ENCODE measurements around the gene LGALS12. TPM values are rescaled to one million over a fixed set of nuclear protein-coding genes. Genes with fewer than 3 reads are reported as not detected.

The LGALS12 gene
- total RNA-seq, 1 donor from 2014 or later = not detected

DNA sequence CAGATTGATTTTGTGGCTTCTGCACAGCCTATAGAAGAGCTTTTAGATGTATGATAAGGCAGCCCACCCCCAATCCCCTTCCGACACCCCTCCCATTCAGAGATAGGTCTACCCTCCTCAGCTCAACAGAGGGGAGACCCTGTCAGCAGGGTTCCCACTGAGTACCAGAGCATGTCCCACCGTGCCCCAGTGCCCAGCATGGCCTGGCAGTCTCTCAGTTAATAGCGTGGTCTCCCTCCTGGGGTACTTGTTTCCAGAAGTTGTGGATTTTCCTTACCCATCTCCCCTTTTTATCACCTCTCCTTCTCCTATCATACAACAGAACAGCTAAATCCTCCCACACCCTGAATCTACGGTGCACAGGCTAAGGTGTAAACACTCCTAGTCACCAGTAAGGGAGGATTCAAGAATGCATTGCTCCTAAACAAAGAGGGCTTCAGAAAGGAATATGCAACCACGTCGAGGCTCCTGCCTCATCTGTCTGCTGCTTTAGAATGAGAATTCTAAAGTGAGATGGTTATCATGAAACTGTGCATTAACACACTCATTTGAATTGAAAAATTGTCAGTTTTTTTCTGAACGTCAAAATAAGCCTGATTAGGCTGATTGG lies 50.6 kb downstream of the LGALS12 start:
- TF ChIP-seq, protein P1, sequence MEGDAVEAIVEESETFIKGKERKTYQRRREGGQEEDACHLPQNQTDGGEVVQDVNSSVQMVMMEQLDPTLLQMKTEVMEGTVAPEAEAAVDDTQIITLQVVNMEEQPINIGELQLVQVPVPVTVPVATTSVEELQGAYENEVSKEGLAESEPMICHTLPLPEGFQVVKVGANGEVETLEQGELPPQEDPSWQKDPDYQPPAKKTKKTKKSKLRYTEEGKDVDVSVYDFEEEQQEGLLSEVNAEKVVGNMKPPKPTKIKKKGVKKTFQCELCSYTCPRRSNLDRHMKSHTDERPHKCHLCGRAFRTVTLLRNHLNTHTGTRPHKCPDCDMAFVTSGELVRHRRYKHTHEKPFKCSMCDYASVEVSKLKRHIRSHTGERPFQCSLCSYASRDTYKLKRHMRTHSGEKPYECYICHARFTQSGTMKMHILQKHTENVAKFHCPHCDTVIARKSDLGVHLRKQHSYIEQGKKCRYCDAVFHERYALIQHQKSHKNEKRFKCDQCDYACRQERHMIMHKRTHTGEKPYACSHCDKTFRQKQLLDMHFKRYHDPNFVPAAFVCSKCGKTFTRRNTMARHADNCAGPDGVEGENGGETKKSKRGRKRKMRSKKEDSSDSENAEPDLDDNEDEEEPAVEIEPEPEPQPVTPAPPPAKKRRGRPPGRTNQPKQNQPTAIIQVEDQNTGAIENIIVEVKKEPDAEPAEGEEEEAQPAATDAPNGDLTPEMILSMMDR (IDR thresholded peaks at IDR 0.05; ENCODE audit: partially characterized antibody, unreplicated experiment) = no peak
- H3K4me1 Mint-ChIP-seq (ENCODE audit: low read depth, unreplicated experiment) = peaks cover 3% of the 10 kb centered on the region
- no peak for DNase-seq
- no peak overlapping the region for H3K27ac Mint-ChIP-seq (ENCODE audit: unreplicated experiment)
- H3K4me3 Mint-ChIP-seq (ENCODE audit: unreplicated experiment) = no peak overlapping the region
- H3K36me3 Mint-ChIP-seq (ENCODE audit: unreplicated experiment) = no peaks in the 10 kb centered on the region
- no peaks in the 10 kb centered on the region for H3K9me3 Mint-ChIP-seq (ENCODE audit: unreplicated experiment)
- no peaks in the 10 kb centered on the region for H3K27me3 Mint-ChIP-seq (ENCODE audit: unreplicated experiment)

DNA sequence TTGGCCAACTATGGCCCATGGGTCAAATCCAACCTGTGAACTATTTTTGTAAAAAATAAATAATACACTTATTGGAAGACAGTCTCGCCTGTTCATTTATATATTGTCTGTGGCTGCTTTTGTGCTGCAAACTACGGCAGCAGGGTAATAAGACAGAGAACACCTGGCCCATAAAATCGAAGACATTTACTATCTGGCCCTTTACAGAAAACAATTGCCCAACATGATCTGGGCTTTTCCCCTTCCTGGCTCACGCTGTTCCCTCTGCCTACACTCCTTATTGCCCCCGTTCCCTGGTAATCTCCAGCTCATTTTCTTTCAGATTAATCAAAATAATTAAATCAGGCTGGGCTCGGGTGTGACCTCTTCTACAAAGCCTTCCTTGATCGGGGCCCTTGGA lies 51.7 kb downstream of the LGALS12 start:
- Mint-ChIP-seq H3K4me1 (ENCODE audit: low read depth, unreplicated experiment) (peaks cover 3% of the 10 kb centered on the region), H3K9me3 (ENCODE audit: unreplicated experiment) (no peaks in the 10 kb centered on the region), H3K36me3 (ENCODE audit: unreplicated experiment) (no peaks in the 10 kb centered on the region), H3K27ac (ENCODE audit: unreplicated experiment) (no peak overlapping the region), H3K27me3 (ENCODE audit: unreplicated experiment) (peaks cover 1% of the 10 kb centered on the region), H3K4me3 (ENCODE audit: unreplicated experiment) (no peak overlapping the region)
- DNase-seq = no peak
- TF ChIP-seq, protein P1 (IDR thresholded peaks at IDR 0.05; ENCODE audit: partially characterized antibody, unreplicated experiment) = no peak

DNA sequence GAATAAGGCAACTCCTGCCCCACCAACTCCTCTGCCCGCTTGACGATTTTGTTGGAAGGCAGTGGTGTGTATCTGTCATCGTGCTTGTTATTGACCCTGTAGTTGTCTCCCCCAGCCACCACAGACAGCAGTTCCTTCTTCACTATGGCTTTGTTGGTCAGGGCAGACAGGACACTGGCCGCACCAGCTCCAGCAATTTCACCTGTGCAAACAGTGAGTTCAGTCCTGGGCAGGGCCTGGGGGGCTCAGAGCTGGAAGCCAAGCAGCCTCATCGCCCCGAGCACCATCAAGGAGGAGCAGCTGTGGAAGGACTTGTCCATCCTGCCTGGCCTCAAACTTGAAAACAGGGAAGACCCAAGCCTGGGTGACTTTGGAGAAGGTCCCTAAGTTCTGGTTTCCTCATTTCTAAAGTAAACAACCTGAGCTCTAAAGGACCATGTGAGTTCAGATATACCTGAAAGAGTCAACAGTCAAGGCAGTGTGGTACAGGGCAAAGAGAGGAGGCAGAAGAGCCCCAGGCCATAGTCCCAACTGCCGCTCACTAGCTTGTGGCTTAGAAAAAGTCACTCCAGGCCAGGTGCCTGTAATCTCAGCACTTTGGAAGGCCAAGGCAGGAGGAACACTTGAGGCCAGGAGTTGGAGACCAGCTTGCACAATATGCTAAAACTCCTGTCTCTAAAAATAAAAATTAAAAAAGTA lies 52.7 kb downstream of the LGALS12 start:
- Mint-ChIP-seq H3K9me3 (ENCODE audit: unreplicated experiment) (no peaks in the 10 kb centered on the region), H3K27ac (ENCODE audit: unreplicated experiment) (no peak overlapping the region), H3K36me3 (ENCODE audit: unreplicated experiment) (peaks cover 2% of the 10 kb centered on the region), H3K27me3 (ENCODE audit: unreplicated experiment) (peaks cover 2% of the 10 kb centered on the region), H3K4me1 (ENCODE audit: low read depth, unreplicated experiment) (peaks cover 3% of the 10 kb centered on the region), H3K4me3 (ENCODE audit: unreplicated experiment) (no peak overlapping the region)
- TF ChIP-seq, protein P1 (IDR thresholded peaks at IDR 0.05; ENCODE audit: partially characterized antibody, unreplicated experiment) = no peak
- no peak for DNase-seq

DNA sequence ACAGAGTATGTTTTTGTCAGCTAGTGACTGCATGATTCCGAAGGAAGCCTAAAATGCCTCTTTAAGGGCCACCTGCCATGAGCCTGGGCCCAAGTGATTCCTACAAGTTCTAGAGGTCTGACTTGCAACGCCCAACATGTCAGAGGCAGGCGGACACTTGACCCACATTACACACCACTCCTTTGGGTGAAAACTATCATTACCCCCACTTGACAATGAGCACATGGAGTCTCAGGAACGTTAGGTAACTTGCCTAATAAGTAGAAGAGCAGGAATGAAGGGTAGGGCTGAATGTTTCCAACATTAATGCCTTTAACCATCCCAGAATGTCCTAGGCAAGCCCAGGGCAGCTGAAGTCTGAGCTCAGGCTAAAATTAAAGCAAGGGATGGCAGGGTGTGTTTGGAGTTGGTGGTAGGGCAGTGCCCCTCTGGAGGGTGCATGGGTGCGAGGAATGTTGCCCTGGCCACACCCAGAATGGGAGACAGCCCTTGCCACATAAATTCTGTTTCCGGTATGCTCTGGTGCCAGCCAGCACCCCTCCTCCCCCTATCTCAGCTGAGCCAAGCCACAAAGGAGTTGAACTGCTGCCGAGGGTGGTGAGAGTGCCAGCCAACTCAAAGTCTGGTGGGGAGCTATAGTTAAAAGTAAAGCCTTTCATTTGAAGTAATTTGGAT lies 54.8 kb downstream of the LGALS12 start:
- TF ChIP-seq, protein P1 (IDR thresholded peaks at IDR 0.05; ENCODE audit: partially characterized antibody, unreplicated experiment) = no peak
- no peak for DNase-seq
- no peaks in the 10 kb centered on the region for H3K9me3 Mint-ChIP-seq (ENCODE audit: unreplicated experiment)
- no peaks in the 10 kb centered on the region for H3K4me1 Mint-ChIP-seq (ENCODE audit: low read depth, unreplicated experiment)
- no peak overlapping the region for H3K27ac Mint-ChIP-seq (ENCODE audit: unreplicated experiment)
- H3K36me3 Mint-ChIP-seq (ENCODE audit: unreplicated experiment) = peaks cover 4% of the 10 kb centered on the region
- H3K4me3 Mint-ChIP-seq (ENCODE audit: unreplicated experiment) = no peak overlapping the region
- H3K27me3 Mint-ChIP-seq (ENCODE audit: unreplicated experiment) = peaks cover 6% of the 10 kb centered on the region

Data from glutamatergic neuron (in vitro differentiated cells).